Pancreas (tissue), 10 donors: ENCODE data around the gene RFX8. TPM values are rescaled to one million over a fixed set of nuclear protein-coding genes. Genes with fewer than 3 reads are reported as not detected.

ENCODE experiments used
- ATAC-seq, 4 donors: fragments of 200-7000 bp; cut with Tn5 transposase; one replicate each; pipeline versions ENCODE4 v1.8.0 to v1.9.1; 2020; ENCODE audit warnings: mild to moderate bottlenecking in 4 of 4, moderate library complexity in 4 of 4
- DNase-seq, 6 donors: peaks; one replicate each; pipeline ENCODE4 v3.0.0-alpha.2; 2020
- FAIRE-seq: peaks from 2 replicates; lab custom pipeline; 2012; peaks lifted over from hg19 to GRCh38; lab: Jason Lieb, UNC
- H3K27ac ChIP-seq, 4 donors: fragments of 200-600 bp; sonication (generic); 1 replicate in 3 of 4; 2 replicates in 1 of 4; pipeline versions ENCODE4 v1.5.0 to v1.8.0; 2020
- H3K27me3 ChIP-seq, 4 donors: fragments of 200-600 bp; one replicate each; pipeline ENCODE4 v1.8.0; 2021
- H3K36me3 ChIP-seq, 3 donors: fragments of 200-600 bp; sonication (generic) in 1 of 3; one replicate each; pipeline versions ENCODE4 v1.5.0 to v1.8.0; 2020 to 2021
- H3K4me1 ChIP-seq, 3 donors: fragments of 200-600 bp; one replicate each; pipeline ENCODE4 v1.8.0; 2021
- H3K4me3 ChIP-seq, 4 donors: fragments of 200-600 bp; sonication (generic) in 2 of 4; one replicate each; pipeline versions ENCODE4 v1.5.0 to v1.8.0; 2020 to 2021
- H3K9me3 ChIP-seq, 4 donors: fragments of 200-600 bp; one replicate each; pipeline ENCODE4 v1.8.0; 2021
- WGBS, 2 donors: extraction: QIAGEN DNeasy Blood & Tissue Kit; methylation state at CpG; one replicate each; pipeline ENCODE4 v1.1.7; 2013; 5-methylcytosine and 5-hydroxymethylcytosine counted together
- intact Hi-C, 3 donors: fragments of 100-400 bp; cut with DNase I; formaldehyde crosslinking; loops; one replicate each; pipeline versions ENCODE4 v1.11.1 to v1.14.2; 2022
- polyA plus RNA-seq, 2 donors: library from polyadenylated mRNA; stranded (reverse); fragments of 200-250 nt; gene quantifications; one replicate each; pipeline ENCODE4 v1.2.3, GENCODE V29; 2013
- total RNA-seq, 6 donors: library from RNA; stranded (reverse); fragmentation: NEBNext Ultra II Directional in 4 of 6; extraction: Animal tissue kit (Norgen Biotek cat#: 25700) in 4 of 6; gene quantifications; one replicate each; pipeline versions ENCODE4 v1.2.1 to v1.2.4, GENCODE V29; 2021 to 2023
- TF ChIP-seq, protein P1 (sequence below), 4 donors: fragments of 200-600 bp; sonication (generic) in 3 of 4; IDR thresholded peaks; one replicate each; pipeline versions ENCODE4 v1.5.0 to v1.8.0; 2021; ENCODE audit warnings: antibody characterized with exemption in 4 of 4
- donor health status: healthy with polysubstance abuse.
- donor health status: DM: no; HTN: no; CAD: no; lungs with moderate emphysema.
- donor health status: DM: no; HTN: no; CAD: no.
- donor health status: control.
- donor health status: control.
- donor health status: Bipolar disorder and iron deficiency.
- donor health status: DM: yes; HTN: yes; CAD: no.
- donor health status: DM: no; HTN: no; CAD: no.
- donor health status: DM: no; HTN: no; CAD: no.
- donor health status: DM: yes; HTN: yes; CAD: no.

Gene RFX8
- total and polyA plus RNA-seq, 8 donors = 0.15 to 0.52 (median 0.34) TPM; not detected in 4

DNA sequence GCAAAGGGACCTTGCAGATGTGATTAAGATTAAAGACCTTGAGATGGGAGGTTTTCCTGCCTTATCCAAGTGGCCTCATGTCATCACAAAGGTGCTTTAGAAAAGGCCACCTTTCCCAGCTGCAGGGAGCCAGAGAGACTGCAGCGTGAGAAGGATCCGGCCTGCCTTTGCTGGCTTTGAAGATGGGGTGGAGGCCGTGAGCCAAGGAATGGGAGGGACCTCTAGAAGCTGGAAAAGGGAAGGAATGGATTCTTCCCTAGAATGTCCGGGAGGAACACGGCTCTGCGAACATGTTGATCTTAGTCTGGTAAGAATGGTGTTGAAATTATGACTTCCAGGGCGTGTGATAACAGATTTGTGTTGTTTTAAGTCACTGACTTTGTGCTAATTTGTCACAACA is 47.7 kb downstream of the RFX8 start:
- H3K4me3 ChIP-seq = no peak overlapping the region
- no peaks in the 10 kb centered on the region for H3K4me1 ChIP-seq
- no peak overlapping the region for H3K27ac ChIP-seq
- H3K27me3 ChIP-seq = no peaks in the 10 kb centered on the region
- no peak for FAIRE-seq
- no peak for ATAC-seq
- no peaks in the 10 kb centered on the region for H3K36me3 ChIP-seq
- DNase-seq = no peak
- WGBS, 2 donors = 88 to 92% methylated on average over 7 of the region's 7 CpGs
- TF ChIP-seq, protein P1, sequence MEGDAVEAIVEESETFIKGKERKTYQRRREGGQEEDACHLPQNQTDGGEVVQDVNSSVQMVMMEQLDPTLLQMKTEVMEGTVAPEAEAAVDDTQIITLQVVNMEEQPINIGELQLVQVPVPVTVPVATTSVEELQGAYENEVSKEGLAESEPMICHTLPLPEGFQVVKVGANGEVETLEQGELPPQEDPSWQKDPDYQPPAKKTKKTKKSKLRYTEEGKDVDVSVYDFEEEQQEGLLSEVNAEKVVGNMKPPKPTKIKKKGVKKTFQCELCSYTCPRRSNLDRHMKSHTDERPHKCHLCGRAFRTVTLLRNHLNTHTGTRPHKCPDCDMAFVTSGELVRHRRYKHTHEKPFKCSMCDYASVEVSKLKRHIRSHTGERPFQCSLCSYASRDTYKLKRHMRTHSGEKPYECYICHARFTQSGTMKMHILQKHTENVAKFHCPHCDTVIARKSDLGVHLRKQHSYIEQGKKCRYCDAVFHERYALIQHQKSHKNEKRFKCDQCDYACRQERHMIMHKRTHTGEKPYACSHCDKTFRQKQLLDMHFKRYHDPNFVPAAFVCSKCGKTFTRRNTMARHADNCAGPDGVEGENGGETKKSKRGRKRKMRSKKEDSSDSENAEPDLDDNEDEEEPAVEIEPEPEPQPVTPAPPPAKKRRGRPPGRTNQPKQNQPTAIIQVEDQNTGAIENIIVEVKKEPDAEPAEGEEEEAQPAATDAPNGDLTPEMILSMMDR (IDR thresholded peaks at IDR 0.05) = no peak
- no peaks in the 10 kb centered on the region for H3K9me3 ChIP-seq
- intact Hi-C loops = no loop called here

DNA sequence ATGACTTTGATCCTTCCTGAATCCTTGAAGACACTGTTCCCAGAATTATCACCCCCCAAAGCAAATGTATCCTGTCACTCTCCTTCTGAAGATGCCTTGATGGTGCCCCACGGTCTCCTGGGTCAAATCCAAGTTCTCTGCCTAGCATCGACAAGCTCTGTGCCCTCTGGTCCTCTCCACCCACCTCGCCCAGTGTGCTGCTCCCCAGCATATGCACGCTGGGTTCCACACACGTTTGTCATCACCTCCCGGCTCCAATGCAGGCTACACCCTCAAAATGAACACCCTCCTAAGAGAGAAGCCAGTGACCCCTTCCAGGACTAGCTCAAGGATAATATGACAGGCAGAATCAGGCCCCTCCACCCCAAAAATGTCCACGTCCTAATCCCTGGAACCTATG is 48.1 kb downstream of the RFX8 start:
- no peak for FAIRE-seq
- no peaks in the 10 kb centered on the region for H3K36me3 ChIP-seq
- TF ChIP-seq, protein P1 (IDR thresholded peaks at IDR 0.05) = no peak
- H3K27me3 ChIP-seq = no peaks in the 10 kb centered on the region
- intact Hi-C loops = no loop called here
- DNase-seq = no peak
- no peaks in the 10 kb centered on the region for H3K4me1 ChIP-seq
- no peak overlapping the region for H3K27ac ChIP-seq
- H3K4me3 ChIP-seq = no peak overlapping the region
- WGBS, 2 donors = 78 to 90% methylated on average over 7 of the region's 7 CpGs
- no peaks in the 10 kb centered on the region for H3K9me3 ChIP-seq
- no peak for ATAC-seq

DNA sequence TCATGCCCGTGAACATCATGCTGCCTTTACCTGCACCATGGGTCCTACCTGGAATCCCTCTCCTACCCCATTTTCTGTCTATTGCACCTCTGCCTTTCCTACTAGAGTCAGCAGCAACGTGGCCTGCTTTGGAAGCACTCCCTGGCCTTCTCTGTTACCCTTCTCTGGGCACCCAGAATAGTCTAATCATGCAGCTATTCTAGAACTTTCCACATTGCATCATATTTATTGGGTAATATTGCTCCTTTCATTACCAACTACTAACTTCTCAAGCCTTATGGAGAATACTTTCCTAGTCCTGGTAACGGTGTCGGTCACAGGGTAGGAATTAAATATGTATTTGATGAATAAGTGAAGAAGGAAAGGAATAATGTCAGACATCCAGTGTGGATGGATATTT is 54.3 kb downstream of the RFX8 start:
- intact Hi-C loops = no loop called here
- H3K27ac ChIP-seq = no peak overlapping the region
- no peak overlapping the region for H3K4me3 ChIP-seq
- H3K9me3 ChIP-seq = no peaks in the 10 kb centered on the region
- 77 to 79% methylated on average over 4 of the region's 4 CpGs for WGBS, 2 donors
- H3K27me3 ChIP-seq = no peaks in the 10 kb centered on the region
- DNase-seq (no peak), ATAC-seq (no peak), FAIRE-seq (no peak)
- no peaks in the 10 kb centered on the region for H3K4me1 ChIP-seq
- H3K36me3 ChIP-seq = no peaks in the 10 kb centered on the region
- TF ChIP-seq, protein P1 (IDR thresholded peaks at IDR 0.05) = no peak

DNA sequence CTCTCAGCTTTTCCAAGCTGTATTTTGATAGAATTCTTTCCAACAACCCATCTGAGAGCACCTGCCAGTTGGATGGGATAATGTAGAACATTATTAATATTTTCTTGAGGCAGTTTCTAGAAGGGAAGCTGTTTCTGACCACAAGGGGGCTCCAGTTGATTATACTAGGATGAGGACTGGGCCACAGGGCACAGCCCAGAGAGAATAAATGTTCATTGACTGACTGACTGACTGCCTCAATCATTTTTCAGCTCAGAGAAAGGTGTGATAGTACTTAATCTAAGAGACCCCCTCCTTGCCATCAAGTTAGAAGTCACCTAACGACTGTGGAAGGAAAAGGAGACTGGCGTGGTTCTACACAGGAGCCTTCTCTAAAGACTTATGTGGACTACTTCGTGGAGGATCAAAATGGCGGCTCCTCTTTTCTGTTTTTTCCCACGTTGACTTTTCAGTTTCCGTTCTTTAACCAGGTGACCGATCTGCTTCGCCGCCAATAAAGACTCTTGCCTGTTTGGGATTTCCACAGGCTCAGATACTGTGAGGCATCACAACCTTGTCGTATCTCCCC is 55.7 kb downstream of the RFX8 start:
- WGBS, 2 donors = 66 to 75% methylated on average over 10 of the region's 10 CpGs
- ATAC-seq = peak in 3 of 4 donors; percentile 79 to 87 (median 85)
- H3K4me3 ChIP-seq = no peak overlapping the region
- no peaks in the 10 kb centered on the region for H3K27me3 ChIP-seq
- H3K9me3 ChIP-seq = no peaks in the 10 kb centered on the region
- no peak overlapping the region for H3K27ac ChIP-seq
- DNase-seq = peak in 3 of 6 donors; percentile 20 to 42 (median 42)
- TF ChIP-seq, protein P1 (IDR thresholded peaks at IDR 0.05) = peak in 3 of 4 donors; percentile 36 to 62 (median 50)
- intact Hi-C loops = loop anchor here in 1 of 3 donors (10.0 kb wide), 1 partner anchor 426 kb away; no protein-coding TSS in a partner anchor
- H3K36me3 ChIP-seq = no peaks in the 10 kb centered on the region
- no peaks in the 10 kb centered on the region for H3K4me1 ChIP-seq
- FAIRE-seq = no peak

DNA sequence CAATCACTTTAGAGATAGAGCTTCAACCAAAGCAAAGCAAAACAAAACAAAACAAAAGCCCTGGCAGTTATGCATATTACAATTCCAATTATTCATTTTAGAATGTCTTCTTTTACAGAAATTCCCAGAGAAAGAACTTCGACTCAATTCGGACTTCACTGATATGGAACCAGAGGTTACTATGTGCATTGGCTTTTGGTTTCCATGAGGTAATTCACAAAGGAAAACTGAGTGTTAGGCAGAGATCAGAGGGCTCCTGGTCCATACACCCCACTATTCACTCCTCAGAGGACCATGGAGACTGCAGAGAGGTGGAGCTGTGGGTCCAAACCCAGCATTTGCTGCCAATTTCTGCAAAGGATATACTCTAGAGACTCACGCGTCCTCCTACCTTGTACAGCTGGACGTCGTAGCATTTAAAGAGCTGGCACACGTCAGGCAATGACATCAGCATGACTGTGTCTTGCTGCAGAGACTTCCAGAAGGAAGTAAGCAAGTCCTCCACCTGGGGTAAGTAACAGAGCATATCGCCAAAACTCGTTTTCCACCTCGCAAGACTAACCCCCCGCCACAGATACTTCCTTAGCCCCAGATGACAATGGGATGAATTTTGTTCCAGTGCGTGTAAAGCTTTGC is 56.3 kb downstream of the RFX8 start:
- TF ChIP-seq, protein P1 (IDR thresholded peaks at IDR 0.05) = no peak
- Histone ChIP-seq H3K9me3 (no peaks in the 10 kb centered on the region), H3K36me3 (no peaks in the 10 kb centered on the region), H3K27me3 (no peaks in the 10 kb centered on the region), H3K4me1 (no peaks in the 10 kb centered on the region), H3K4me3 (no peak overlapping the region), H3K27ac (no peak overlapping the region)
- 58 to 63% methylated on average over 12 of the region's 12 CpGs for WGBS, 2 donors
- no peak for FAIRE-seq
- ATAC-seq = no peak
- no peak for DNase-seq
- intact Hi-C loops = loop anchor here in 1 of 3 donors (10.0 kb wide), 1 partner anchor 426 kb away; no protein-coding TSS in a partner anchor
